ENCODE results near the gene MRTFA. TPM values are rescaled to one million over a fixed set of nuclear protein-coding genes. Genes with fewer than 3 reads are reported as not detected.

MRTFA gene
- total RNA-seq, 4 donors from 2014 or later = 59.7 to 163 (median 111) TPM

DNA sequence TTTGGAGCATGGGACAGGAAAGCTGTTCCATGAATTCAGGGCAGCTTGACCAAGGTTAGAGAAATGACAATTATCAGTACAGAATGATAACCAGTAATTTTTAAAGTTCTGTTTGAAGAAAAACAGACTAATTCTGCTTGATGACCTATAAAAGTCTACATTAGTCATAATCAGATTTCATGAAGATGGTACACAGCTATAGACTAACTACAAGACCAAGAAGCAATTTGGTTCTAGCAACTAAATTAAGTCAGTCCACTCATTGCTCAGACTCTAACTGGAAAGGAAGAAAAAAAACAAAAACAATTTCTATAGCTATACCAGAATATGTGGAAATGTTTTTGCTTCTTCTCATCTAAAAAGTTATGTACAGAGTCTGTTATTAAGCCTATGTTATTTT is 24.9 kb downstream of the MRTFA start:
- DNase-seq (ENCODE audit: low spot score in 2 of 2) = no peak
- TF ChIP-seq, protein P1, sequence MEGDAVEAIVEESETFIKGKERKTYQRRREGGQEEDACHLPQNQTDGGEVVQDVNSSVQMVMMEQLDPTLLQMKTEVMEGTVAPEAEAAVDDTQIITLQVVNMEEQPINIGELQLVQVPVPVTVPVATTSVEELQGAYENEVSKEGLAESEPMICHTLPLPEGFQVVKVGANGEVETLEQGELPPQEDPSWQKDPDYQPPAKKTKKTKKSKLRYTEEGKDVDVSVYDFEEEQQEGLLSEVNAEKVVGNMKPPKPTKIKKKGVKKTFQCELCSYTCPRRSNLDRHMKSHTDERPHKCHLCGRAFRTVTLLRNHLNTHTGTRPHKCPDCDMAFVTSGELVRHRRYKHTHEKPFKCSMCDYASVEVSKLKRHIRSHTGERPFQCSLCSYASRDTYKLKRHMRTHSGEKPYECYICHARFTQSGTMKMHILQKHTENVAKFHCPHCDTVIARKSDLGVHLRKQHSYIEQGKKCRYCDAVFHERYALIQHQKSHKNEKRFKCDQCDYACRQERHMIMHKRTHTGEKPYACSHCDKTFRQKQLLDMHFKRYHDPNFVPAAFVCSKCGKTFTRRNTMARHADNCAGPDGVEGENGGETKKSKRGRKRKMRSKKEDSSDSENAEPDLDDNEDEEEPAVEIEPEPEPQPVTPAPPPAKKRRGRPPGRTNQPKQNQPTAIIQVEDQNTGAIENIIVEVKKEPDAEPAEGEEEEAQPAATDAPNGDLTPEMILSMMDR (IDR thresholded peaks at IDR 0.05) = no peak
- TF ChIP-seq POLR2A (IDR thresholded peaks at IDR 0.05) = no peak
- no peak overlapping the region for H3K4me3 ChIP-seq (ENCODE audit: low read depth, poor library complexity, severe bottlenecking)
- intact Hi-C loops (cut with DNase I; ENCODE audit: low total_unique reads) = no loop called here

DNA sequence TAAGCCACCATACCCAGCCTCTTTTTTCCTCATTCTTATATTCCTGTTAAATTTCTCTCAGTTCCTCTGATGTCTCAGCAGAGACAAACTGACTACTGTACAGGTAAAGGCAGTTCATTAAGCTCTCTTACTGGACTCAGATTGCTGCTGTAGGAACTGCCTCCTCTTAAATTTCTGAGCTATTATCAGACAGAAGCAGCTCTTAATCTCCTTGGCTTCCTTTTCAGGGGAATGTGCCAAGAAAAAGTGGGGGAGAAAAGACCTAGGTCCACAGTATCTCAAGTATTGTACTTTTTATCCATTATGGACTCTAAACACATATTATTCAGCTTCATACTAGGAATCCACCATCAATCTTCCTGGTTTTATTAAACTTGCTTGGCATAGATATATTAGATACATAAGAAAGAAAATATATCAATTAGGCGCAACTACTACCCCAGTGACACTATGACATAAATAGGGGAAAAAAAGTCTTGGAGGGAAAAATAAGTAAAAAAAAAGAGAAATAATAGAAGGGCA is 26.1 kb downstream of the MRTFA start:
- WGBS, 2 donors = 92 to 98% methylated on average over 1 of the region's 1 CpG
- DNase-seq (ENCODE audit: low spot score in 2 of 2) = no peak

DNA sequence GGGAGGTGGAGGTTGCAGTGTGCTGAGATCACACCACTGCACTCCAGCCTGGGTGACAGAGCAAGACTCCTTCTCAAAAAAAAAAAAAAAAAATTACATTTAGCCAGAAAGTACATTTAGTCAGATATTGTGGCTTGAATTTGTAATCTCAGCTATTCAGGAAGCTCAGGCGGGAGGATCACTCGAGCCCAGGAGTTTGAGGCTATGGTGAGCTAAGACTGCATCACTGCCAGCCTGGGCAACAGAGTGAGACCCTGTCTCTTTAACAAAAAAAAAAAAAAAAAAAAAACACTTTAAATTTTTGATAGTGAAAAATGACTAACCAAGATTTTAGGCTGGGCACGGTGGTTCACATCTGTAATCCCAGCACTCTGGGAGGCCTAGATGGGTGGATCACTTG is 27.3 kb downstream of the MRTFA start:
- intact Hi-C loops (cut with DNase I; ENCODE audit: low total_unique reads) = no loop called here
- no peak overlapping the region for H3K4me3 ChIP-seq (ENCODE audit: low read depth, poor library complexity, severe bottlenecking)
- DNase-seq (ENCODE audit: low spot score in 2 of 2) = no peak
- TF ChIP-seq, protein P1 (IDR thresholded peaks at IDR 0.05) = no peak
- TF ChIP-seq POLR2A (IDR thresholded peaks at IDR 0.05) = no peak
- WGBS, 2 donors = 68 to 70% methylated on average over 3 of the region's 3 CpGs

More for the DNA sequence above, 26.1 kb downstream of the MRTFA start:
- intact Hi-C loops (cut with DNase I; ENCODE audit: low total_unique reads) = no loop called here
- H3K4me3 ChIP-seq (ENCODE audit: low read depth, poor library complexity, severe bottlenecking) = no peak overlapping the region
- TF ChIP-seq, protein P1 (IDR thresholded peaks at IDR 0.05) = no peak
- TF ChIP-seq POLR2A (IDR thresholded peaks at IDR 0.05) = no peak

DNA sequence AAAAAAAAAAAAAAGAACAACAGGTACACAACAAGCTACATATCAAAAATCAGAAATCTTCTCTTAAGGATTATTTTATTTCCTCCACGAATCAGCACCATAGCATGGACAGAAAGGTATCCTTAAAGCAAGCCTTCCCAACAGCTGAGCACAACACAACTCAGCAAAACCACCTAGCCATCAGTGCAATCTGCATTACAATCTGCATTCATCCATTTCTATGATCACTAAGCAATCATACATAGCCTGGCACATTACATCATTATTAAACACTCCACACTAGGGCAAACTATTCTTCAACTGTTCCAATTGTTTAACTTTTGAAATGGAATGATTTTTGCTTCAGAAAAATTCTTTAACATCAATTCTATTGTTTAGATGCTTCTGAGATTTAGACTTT is 29.0 kb downstream of the MRTFA start:
- no peak overlapping the region for H3K4me3 ChIP-seq (ENCODE audit: low read depth, poor library complexity, severe bottlenecking)
- no peak for DNase-seq (ENCODE audit: low spot score in 2 of 2)
- WGBS, 2 donors = 70 to 81% methylated on average over 1 of the region's 1 CpG
- no peak for TF ChIP-seq POLR2A (IDR thresholded peaks at IDR 0.05)
- TF ChIP-seq, protein P1 (IDR thresholded peaks at IDR 0.05) = no peak
- intact Hi-C loops (cut with DNase I; ENCODE audit: low total_unique reads) = no loop called here

DNA sequence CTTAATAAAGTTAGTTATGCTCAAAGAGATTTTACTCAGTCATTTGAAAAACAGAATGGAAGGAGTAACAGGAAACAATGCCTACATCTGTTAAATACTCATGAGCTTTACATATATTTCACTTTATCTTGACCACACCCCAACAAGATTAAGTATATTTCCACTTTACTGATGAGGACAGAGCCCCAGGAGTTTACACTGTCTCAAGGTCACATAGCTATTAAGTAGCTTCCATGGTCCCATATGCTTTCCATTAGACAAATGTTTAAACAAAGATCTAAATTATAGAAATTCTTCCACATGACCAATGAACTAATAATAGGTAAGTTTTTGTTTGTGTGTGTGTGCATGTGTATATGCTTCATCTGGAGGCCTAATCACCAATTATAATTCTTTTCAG is 30.2 kb downstream of the MRTFA start:
- intact Hi-C loops (cut with DNase I; ENCODE audit: low total_unique reads) = no loop called here
- TF ChIP-seq, protein P1 (IDR thresholded peaks at IDR 0.05) = no peak
- no peak for TF ChIP-seq POLR2A (IDR thresholded peaks at IDR 0.05)
- no peak for DNase-seq (ENCODE audit: low spot score in 2 of 2)

DNA sequence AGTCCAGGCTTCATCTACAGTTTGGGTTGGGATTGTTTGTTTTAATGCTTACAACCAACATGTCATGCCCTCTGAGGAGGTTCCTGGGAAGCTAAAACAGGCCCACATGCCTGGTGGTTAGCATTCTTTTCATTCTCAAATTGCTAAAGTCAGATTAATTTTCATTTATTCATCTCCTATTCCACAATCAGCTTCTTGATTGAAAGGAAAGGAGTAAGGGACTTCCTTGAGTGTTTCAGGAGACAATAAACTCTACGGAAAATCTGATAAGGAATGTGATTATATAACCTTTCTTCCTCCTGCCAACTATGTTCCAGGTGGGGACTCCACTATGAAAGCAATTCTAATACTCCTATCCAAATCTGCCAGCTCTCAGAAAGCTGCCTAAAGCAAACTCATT is 30.8 kb downstream of the MRTFA start:
- TF ChIP-seq, protein P1 (IDR thresholded peaks at IDR 0.05) = no peak
- TF ChIP-seq POLR2A (IDR thresholded peaks at IDR 0.05) = no peak
- WGBS, 2 donors = 26 to 38% methylated on average over 1 of the region's 1 CpG
- intact Hi-C loops (cut with DNase I; ENCODE audit: low total_unique reads) = no loop called here
- no peak for DNase-seq (ENCODE audit: low spot score in 2 of 2)
- H3K4me3 ChIP-seq (ENCODE audit: low read depth, poor library complexity, severe bottlenecking) = no peak overlapping the region

More for the DNA sequence above, 30.2 kb downstream of the MRTFA start:
- H3K4me3 ChIP-seq (ENCODE audit: low read depth, poor library complexity, severe bottlenecking) = no peak overlapping the region

Measured in lower leg skin (tissue), 4 donors.